Neural cell (in vitro differentiated cells): ENCODE measurements around the gene FAM43A. TPM values are rescaled to one million over a fixed set of nuclear protein-coding genes. Genes with fewer than 3 reads are reported as not detected.

Experiments used
- H2AFZ ChIP-seq: fragments of 200-600, 300-800 bp; sonication (generic), shearing (Covaris generic); 2 replicates; pipeline ENCODE4 v1.6.0; 2014; ENCODE audit warnings: low read depth, mild to moderate bottlenecking, antibody characterized with exemption, low read length, moderate library complexity
- H3F3A ChIP-seq: fragments of 200-600 bp; shearing (Covaris generic); 2 replicates; pipeline ENCODE4 v1.6.1; 2016; ENCODE audit warnings: mild to moderate bottlenecking, moderate library complexity, mixed read lengths, antibody characterized with exemption, low read length; ENCODE audit not compliant: insufficient read depth, poor library complexity, severe bottlenecking
- H3K27ac ChIP-seq: fragments of 200-600, 300-800 bp; sonication (generic), shearing (Covaris generic); 2 replicates; pipeline ENCODE4 v1.5.1; 2014; ENCODE audit warnings: mild to moderate bottlenecking, low read length, moderate library complexity
- H3K27me3 ChIP-seq: fragments of 300-800, 200-600 bp; sonication (generic), shearing (Covaris generic); 2 replicates; pipeline ENCODE4 v1.6.0; 2014; ENCODE audit warnings: mild to moderate bottlenecking, low read depth, low read length, moderate library complexity; ENCODE audit not compliant: insufficient read depth
- H3K36me3 ChIP-seq: fragments of 300-800, 200-600 bp; sonication (generic), shearing (Covaris generic); 2 replicates; pipeline ENCODE4 v1.5.1; 2014; ENCODE audit warnings: mild to moderate bottlenecking, antibody characterized with exemption, low read length, moderate library complexity; ENCODE audit not compliant: insufficient read depth
- H3K4me2 ChIP-seq: fragments of 300-800, 200-600 bp; sonication (generic), shearing (Covaris generic); 2 replicates; pipeline ENCODE4 v1.6.0; 2014; ENCODE audit warnings: mild to moderate bottlenecking, low read length
- H3K4me3 ChIP-seq: fragments of 300-800, 200-600 bp; sonication (generic), shearing (Covaris generic); 2 replicates; pipeline ENCODE4 v1.5.1; 2014; ENCODE audit warnings: mild to moderate bottlenecking, low read length, moderate library complexity
- H3K79me2 ChIP-seq: fragments of 200-600 bp; shearing (Covaris generic); replicated peaks from 2 replicates; pipeline ENCODE4 v1.6.0; 2014; ENCODE audit warnings: mild to moderate bottlenecking, low read length, moderate library complexity; ENCODE audit not compliant: insufficient read depth
- H3K9ac ChIP-seq: fragments of 300-800, 200-600 bp; sonication (generic), shearing (Covaris generic); 2 replicates; pipeline ENCODE4 v1.6.1; 2016; ENCODE audit warnings: mild to moderate bottlenecking, low read length, mixed read lengths
- H3K9me2 ChIP-seq: fragments of 200-600 bp; shearing (Covaris generic); 2 replicates; pipeline ENCODE4 v1.6.1; 2016; ENCODE audit warnings: mild to moderate bottlenecking, low read length, mixed read lengths; ENCODE audit not compliant: insufficient read depth
- H3K9me3 ChIP-seq: fragments of 200-600, 300-800 bp; sonication (generic), shearing (Covaris generic); 2 replicates; pipeline ENCODE4 v1.6.1; 2016; ENCODE audit warnings: mild to moderate bottlenecking, mixed run types, low read length, moderate library complexity, mixed read lengths
- H4K20me1 ChIP-seq: fragments of 200-600 bp; shearing (Covaris generic); 2 replicates; pipeline ENCODE4 v1.6.1; 2016; ENCODE audit warnings: mild to moderate bottlenecking, mixed run types; ENCODE audit not compliant: insufficient read depth
- EP300 ChIP-seq: fragments of 450-650 bp; conservative IDR thresholded peaks from 2 replicates; pipeline ENCODE4 v1.6.1; 2014; ENCODE audit warnings: antibody characterized with exemption, mild to moderate bottlenecking, moderate library complexity; ENCODE audit not compliant: poor library complexity, severe bottlenecking
- EZH2 ChIP-seq: fragments of 200-600, 300-800 bp; shearing (Covaris generic), sonication (generic); IDR thresholded peaks from 2 replicates; pipeline ENCODE4 v1.6.1; 2014; ENCODE audit warnings: antibody characterized with exemption, low read length, borderline replicate concordance, mild to moderate bottlenecking; ENCODE audit not compliant: insufficient read depth, poor library complexity, severe bottlenecking
- POLR2AphosphoS5 ChIP-seq: IDR thresholded peaks from 2 replicates; pipeline ENCODE4 v1.6.1; 2012
- RAD21 ChIP-seq: fragments of 450-650 bp; conservative IDR thresholded peaks from 2 replicates; pipeline ENCODE4 v1.6.1; 2014; ENCODE audit warnings: antibody characterized with exemption, mild to moderate bottlenecking, moderate library complexity
- SMC3 ChIP-seq: fragments of 450-650 bp; conservative IDR thresholded peaks from 2 replicates; pipeline ENCODE4 v1.6.1; 2014; ENCODE audit warnings: antibody characterized with exemption, mild to moderate bottlenecking, moderate library complexity; ENCODE audit not compliant: poor library complexity
- TAF1 ChIP-seq: IDR thresholded peaks from 2 replicates; pipeline ENCODE4 v1.6.1; 2012; ENCODE audit warnings: low read depth
- polyA plus RNA-seq: library from polyadenylated mRNA; depleted of rRNA; stranded (reverse); fragments of >200 nt; gene quantifications from 2 replicates; pipeline ENCODE4 v1.2.3, GENCODE V29; 2014
- TF ChIP-seq, protein P1 (sequence below): IDR thresholded peaks from 2 replicates; pipeline ENCODE4 v1.6.1; 2012; ENCODE audit warnings: borderline replicate concordance
- TF ChIP-seq, protein P2 (sequence below): fragments of 450-650 bp; IDR thresholded peaks from 2 replicates; pipeline ENCODE4 v1.5.1; 2014; ENCODE audit warnings: antibody characterized with exemption, mild to moderate bottlenecking, moderate library complexity; ENCODE audit not compliant: poor library complexity, severe bottlenecking

Gene FAM43A
- polyA plus RNA-seq, 1 donor from 2014 or later = 0.59 TPM

DNA sequence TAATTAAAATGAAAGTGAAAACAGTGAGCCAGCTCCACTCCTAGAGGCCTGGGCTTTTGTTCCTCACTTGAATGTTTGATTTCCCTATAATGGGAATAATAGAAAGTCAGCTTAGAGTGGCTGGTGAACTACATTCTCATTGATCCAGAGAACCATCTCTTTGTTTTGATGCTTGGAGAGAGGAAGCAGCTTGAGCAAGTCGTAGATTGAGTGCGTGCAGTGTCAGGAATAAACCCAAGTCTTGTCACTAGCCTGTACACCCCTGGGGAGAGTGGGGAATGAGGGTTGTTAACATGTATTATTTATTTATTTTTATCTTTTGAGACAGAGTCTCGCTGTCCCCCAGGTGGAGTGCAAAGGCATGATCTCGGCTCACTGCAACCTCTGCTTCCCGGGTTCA, 12.8 kb upstream of the FAM43A start:
- Histone ChIP-seq H3K36me3 (no peaks in the 10 kb centered on the region), H2AFZ (peak overlapping the region; percentile 77), H3K27ac (peak overlapping the region; percentile 74), H3F3A (no peaks in the 10 kb centered on the region), H4K20me1 (no peaks in the 10 kb centered on the region), H3K27me3 (peaks cover 6% of the 10 kb centered on the region), H3K4me3 (peak overlapping the region; percentile 72), H3K4me2 (peak overlapping the region; percentile 69), H3K79me2 (peaks cover 16% of the 10 kb centered on the region), H3K9me2 (no peaks in the 10 kb centered on the region), H3K9me3 (no peaks in the 10 kb centered on the region), H3K9ac (peak overlapping the region; percentile 69)
- TF ChIP-seq EP300 (no peak), POLR2AphosphoS5 (no peak), SMC3 (no peak), TAF1 (peak; percentile 6)

DNA sequence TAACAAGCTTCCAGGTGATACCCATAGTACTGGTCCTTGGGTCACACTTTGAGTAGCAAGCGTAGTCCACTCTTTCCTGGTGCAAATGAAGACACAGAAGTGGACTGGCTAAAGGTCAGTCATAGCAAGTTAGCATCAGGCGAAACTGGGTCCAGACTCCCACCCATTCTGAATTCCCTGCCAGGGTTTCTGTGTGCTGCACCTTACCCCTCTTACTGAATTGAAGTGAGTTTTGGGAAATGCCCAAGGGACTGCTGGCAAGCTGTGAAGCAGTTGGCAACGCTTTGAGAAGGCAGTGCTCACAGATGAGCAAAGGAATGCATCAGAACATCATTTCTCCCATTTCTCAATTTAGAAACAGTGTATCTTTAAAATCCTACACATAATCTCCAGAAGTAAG, 11.9 kb upstream of the FAM43A start:
- H3K27ac ChIP-seq = no peak overlapping the region
- no peaks in the 10 kb centered on the region for H3K36me3 ChIP-seq
- no peak overlapping the region for H2AFZ ChIP-seq
- no peaks in the 10 kb centered on the region for H3K9me3 ChIP-seq
- H3F3A ChIP-seq = no peaks in the 10 kb centered on the region
- H3K27me3 ChIP-seq = peaks cover 6% of the 10 kb centered on the region
- no peaks in the 10 kb centered on the region for H4K20me1 ChIP-seq
- peaks cover 16% of the 10 kb centered on the region for H3K79me2 ChIP-seq
- H3K9ac ChIP-seq = no peak overlapping the region
- no peaks in the 10 kb centered on the region for H3K9me2 ChIP-seq
- TF ChIP-seq RAD21 = no peak
- TF ChIP-seq EZH2 = no peak
- TF ChIP-seq TAF1 = no peak
- no peak for TF ChIP-seq SMC3
- TF ChIP-seq, protein P1, sequence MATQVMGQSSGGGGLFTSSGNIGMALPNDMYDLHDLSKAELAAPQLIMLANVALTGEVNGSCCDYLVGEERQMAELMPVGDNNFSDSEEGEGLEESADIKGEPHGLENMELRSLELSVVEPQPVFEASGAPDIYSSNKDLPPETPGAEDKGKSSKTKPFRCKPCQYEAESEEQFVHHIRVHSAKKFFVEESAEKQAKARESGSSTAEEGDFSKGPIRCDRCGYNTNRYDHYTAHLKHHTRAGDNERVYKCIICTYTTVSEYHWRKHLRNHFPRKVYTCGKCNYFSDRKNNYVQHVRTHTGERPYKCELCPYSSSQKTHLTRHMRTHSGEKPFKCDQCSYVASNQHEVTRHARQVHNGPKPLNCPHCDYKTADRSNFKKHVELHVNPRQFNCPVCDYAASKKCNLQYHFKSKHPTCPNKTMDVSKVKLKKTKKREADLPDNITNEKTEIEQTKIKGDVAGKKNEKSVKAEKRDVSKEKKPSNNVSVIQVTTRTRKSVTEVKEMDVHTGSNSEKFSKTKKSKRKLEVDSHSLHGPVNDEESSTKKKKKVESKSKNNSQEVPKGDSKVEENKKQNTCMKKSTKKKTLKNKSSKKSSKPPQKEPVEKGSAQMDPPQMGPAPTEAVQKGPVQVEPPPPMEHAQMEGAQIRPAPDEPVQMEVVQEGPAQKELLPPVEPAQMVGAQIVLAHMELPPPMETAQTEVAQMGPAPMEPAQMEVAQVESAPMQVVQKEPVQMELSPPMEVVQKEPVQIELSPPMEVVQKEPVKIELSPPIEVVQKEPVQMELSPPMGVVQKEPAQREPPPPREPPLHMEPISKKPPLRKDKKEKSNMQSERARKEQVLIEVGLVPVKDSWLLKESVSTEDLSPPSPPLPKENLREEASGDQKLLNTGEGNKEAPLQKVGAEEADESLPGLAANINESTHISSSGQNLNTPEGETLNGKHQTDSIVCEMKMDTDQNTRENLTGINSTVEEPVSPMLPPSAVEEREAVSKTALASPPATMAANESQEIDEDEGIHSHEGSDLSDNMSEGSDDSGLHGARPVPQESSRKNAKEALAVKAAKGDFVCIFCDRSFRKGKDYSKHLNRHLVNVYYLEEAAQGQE = no peak
- TF ChIP-seq, protein P2, sequence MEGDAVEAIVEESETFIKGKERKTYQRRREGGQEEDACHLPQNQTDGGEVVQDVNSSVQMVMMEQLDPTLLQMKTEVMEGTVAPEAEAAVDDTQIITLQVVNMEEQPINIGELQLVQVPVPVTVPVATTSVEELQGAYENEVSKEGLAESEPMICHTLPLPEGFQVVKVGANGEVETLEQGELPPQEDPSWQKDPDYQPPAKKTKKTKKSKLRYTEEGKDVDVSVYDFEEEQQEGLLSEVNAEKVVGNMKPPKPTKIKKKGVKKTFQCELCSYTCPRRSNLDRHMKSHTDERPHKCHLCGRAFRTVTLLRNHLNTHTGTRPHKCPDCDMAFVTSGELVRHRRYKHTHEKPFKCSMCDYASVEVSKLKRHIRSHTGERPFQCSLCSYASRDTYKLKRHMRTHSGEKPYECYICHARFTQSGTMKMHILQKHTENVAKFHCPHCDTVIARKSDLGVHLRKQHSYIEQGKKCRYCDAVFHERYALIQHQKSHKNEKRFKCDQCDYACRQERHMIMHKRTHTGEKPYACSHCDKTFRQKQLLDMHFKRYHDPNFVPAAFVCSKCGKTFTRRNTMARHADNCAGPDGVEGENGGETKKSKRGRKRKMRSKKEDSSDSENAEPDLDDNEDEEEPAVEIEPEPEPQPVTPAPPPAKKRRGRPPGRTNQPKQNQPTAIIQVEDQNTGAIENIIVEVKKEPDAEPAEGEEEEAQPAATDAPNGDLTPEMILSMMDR = no peak
- TF ChIP-seq POLR2AphosphoS5 = no peak
- no peak overlapping the region for H3K4me3 ChIP-seq
- H3K4me2 ChIP-seq = no peak overlapping the region

DNA sequence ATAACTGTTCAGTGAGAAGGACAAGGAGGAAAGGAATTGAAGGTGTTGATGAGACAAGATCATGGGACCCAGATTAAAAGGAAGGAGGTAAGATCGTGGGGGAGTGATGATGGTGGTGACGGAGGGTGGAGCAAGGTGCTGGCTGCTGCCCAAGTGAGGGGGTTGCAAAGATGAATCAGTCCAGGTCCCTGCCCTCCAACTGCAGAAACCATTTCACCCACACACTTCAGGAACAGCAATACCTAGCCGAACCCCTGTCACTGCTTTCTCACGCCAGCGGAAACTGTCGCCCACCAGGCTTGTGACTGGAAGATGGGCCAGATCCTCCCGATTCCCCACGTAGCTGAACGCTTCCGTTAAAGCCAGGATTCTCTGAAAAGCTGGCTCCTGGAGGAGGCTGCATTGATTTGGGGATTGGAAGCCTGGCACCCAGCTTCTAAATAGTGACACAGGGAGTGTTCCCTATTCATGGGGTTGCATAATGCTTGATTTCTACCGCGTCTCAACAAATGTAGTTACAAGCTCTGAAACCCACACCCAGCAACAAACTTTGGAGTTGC, 10.5 kb upstream of the FAM43A start:
- Histone ChIP-seq H3K4me2 (no peak overlapping the region), H3K79me2 (peaks cover 16% of the 10 kb centered on the region), H2AFZ (no peak overlapping the region), H3K4me3 (no peak overlapping the region), H3K9ac (no peak overlapping the region), H3K36me3 (no peaks in the 10 kb centered on the region), H3F3A (no peaks in the 10 kb centered on the region), H3K9me2 (no peaks in the 10 kb centered on the region), H3K9me3 (no peaks in the 10 kb centered on the region), H3K27me3 (peaks cover 6% of the 10 kb centered on the region), H3K27ac (no peak overlapping the region), H4K20me1 (no peaks in the 10 kb centered on the region)
- TF ChIP-seq, protein P1 = no peak
- TF ChIP-seq RAD21 (no peak), EP300 (no peak), SMC3 (no peak), POLR2AphosphoS5 (no peak), EZH2 (no peak), TAF1 (no peak)
- TF ChIP-seq, protein P2 = no peak
